WTC11 (cell line): ENCODE data around the gene KDELR3.

Source experiments
- AFF4 ChIP-seq: sonication (generic); formaldehyde crosslinking; IDR thresholded peaks from 2 replicates; pipeline ENCODE4 v1.8.1; 2023; ENCODE audit warnings: mild to moderate bottlenecking, missing genetic modification reagents, borderline replicate concordance
- HMGXB4 ChIP-seq: sonication (generic); formaldehyde crosslinking; IDR thresholded peaks from 2 replicates; pipeline ENCODE4 v1.8.1; 2023; ENCODE audit warnings: mild to moderate bottlenecking, moderate library complexity, missing genetic modification reagents
- MAX ChIP-seq: sonication (generic); formaldehyde crosslinking; IDR thresholded peaks from 2 replicates; pipeline ENCODE4 v1.8.0; 2022; ENCODE audit warnings: mild to moderate bottlenecking, missing genetic modification reagents
- NFYB ChIP-seq: sonication (generic); formaldehyde crosslinking; conservative IDR thresholded peaks from 2 replicates; pipeline ENCODE4 v1.8.0; 2022; ENCODE audit warnings: low read depth, missing genetic modification reagents
- NR1H2 ChIP-seq: sonication (generic); formaldehyde crosslinking; IDR thresholded peaks from 2 replicates; pipeline ENCODE4 v1.9.0; 2021; ENCODE audit warnings: mild to moderate bottlenecking, moderate library complexity, missing genetic modification reagents
- NR2C2 ChIP-seq: sonication (generic); formaldehyde crosslinking; IDR thresholded peaks from 2 replicates; pipeline ENCODE4 v1.8.0; 2022; ENCODE audit warnings: mild to moderate bottlenecking, missing genetic modification reagents
- SP1 ChIP-seq: sonication (generic); formaldehyde crosslinking; conservative IDR thresholded peaks from 2 replicates; pipeline ENCODE4 v1.8.1; 2022; ENCODE audit warnings: missing genetic modification reagents
- ZNF263 ChIP-seq: sonication (generic); formaldehyde crosslinking; IDR thresholded peaks from 2 replicates; pipeline ENCODE4 v1.8.1; 2022; ENCODE audit warnings: low read depth, mild to moderate bottlenecking, moderate library complexity, missing genetic modification reagents
- TF ChIP-seq, protein P1 (sequence below): fragments of 200-600 bp; IDR thresholded peaks from 2 replicates; pipeline ENCODE4 v1.8.0; 2022; ENCODE audit warnings: antibody characterized with exemption
- TF ChIP-seq, protein P2 (sequence below): sonication (generic); formaldehyde crosslinking; IDR thresholded peaks from 2 replicates; pipeline ENCODE4 v1.8.1; 2023; ENCODE audit warnings: mild to moderate bottlenecking, missing genetic modification reagents, moderate library complexity
- TF ChIP-seq, protein P3 (sequence below): sonication (generic); formaldehyde crosslinking; IDR thresholded peaks from 2 replicates; pipeline ENCODE4 v1.8.1; 2023; ENCODE audit warnings: mild to moderate bottlenecking, missing genetic modification reagents
- TF ChIP-seq, protein P4 (sequence below): fragments of 250-450 bp; sonication (Bioruptor Pico); conservative IDR thresholded peaks from 2 replicates; pipeline ENCODE4 v1.9.0; 2021; ENCODE audit warnings: mild to moderate bottlenecking
- TF ChIP-seq, protein P5 (sequence below): sonication (generic); formaldehyde crosslinking; IDR thresholded peaks from 2 replicates; pipeline ENCODE4 v1.8.1; 2022; ENCODE audit warnings: mild to moderate bottlenecking, missing genetic modification reagents, moderate library complexity, borderline replicate concordance

DNA sequence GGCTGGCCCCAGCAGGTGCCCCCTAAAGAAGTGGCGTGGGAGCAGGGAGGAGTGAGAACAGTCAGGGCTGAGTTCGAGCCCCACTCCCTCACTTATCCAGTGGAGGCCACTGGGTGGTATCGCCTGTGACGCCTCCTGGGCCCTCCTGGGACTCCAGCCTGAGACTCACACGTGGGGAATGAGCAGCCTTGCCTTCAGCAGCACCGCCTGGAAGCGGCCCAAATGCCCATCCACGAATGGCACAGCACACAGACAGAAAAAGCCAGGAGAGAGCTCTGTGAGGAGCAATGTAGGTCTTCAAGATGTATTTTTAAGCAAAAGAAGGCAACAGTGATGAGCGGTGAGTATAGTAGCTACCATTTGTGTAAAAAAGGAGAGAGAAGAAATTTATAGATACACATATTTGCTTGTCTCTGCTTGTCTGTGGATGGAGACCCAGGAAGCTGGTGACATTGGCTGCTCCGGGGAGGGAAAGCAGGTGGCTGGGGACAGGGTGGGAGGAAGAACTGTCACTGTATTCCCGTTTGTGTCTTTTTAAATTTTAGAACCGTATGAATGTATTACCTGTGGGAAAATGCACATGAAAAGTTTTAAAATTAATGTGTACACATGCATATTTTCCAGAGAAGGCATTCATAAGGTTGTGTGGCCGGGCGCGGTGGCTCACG is 26.1 kb upstream of the KDELR3 start:
- TF ChIP-seq, protein P1, sequence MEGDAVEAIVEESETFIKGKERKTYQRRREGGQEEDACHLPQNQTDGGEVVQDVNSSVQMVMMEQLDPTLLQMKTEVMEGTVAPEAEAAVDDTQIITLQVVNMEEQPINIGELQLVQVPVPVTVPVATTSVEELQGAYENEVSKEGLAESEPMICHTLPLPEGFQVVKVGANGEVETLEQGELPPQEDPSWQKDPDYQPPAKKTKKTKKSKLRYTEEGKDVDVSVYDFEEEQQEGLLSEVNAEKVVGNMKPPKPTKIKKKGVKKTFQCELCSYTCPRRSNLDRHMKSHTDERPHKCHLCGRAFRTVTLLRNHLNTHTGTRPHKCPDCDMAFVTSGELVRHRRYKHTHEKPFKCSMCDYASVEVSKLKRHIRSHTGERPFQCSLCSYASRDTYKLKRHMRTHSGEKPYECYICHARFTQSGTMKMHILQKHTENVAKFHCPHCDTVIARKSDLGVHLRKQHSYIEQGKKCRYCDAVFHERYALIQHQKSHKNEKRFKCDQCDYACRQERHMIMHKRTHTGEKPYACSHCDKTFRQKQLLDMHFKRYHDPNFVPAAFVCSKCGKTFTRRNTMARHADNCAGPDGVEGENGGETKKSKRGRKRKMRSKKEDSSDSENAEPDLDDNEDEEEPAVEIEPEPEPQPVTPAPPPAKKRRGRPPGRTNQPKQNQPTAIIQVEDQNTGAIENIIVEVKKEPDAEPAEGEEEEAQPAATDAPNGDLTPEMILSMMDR: no peak
- TF ChIP-seq AFF4 (no peak), NR1H2 (CRISPR knock-in tag) (no peak), ZNF263 (no peak), MAX (no peak), NR2C2 (no peak), NFYB (no peak), HMGXB4 (CRISPR knock-in tag) (no peak), SP1 (CRISPR knock-in tag) (no peak)
- TF ChIP-seq, protein P2, sequence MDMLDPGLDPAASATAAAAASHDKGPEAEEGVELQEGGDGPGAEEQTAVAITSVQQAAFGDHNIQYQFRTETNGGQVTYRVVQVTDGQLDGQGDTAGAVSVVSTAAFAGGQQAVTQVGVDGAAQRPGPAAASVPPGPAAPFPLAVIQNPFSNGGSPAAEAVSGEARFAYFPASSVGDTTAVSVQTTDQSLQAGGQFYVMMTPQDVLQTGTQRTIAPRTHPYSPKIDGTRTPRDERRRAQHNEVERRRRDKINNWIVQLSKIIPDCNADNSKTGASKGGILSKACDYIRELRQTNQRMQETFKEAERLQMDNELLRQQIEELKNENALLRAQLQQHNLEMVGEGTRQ (CRISPR knock-in tag): no peak
- TF ChIP-seq, protein P3, sequence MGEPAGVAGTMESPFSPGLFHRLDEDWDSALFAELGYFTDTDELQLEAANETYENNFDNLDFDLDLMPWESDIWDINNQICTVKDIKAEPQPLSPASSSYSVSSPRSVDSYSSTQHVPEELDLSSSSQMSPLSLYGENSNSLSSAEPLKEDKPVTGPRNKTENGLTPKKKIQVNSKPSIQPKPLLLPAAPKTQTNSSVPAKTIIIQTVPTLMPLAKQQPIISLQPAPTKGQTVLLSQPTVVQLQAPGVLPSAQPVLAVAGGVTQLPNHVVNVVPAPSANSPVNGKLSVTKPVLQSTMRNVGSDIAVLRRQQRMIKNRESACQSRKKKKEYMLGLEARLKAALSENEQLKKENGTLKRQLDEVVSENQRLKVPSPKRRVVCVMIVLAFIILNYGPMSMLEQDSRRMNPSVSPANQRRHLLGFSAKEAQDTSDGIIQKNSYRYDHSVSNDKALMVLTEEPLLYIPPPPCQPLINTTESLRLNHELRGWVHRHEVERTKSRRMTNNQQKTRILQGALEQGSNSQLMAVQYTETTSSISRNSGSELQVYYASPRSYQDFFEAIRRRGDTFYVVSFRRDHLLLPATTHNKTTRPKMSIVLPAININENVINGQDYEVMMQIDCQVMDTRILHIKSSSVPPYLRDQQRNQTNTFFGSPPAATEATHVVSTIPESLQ (CRISPR knock-in tag): no peak
- TF ChIP-seq, protein P4, sequence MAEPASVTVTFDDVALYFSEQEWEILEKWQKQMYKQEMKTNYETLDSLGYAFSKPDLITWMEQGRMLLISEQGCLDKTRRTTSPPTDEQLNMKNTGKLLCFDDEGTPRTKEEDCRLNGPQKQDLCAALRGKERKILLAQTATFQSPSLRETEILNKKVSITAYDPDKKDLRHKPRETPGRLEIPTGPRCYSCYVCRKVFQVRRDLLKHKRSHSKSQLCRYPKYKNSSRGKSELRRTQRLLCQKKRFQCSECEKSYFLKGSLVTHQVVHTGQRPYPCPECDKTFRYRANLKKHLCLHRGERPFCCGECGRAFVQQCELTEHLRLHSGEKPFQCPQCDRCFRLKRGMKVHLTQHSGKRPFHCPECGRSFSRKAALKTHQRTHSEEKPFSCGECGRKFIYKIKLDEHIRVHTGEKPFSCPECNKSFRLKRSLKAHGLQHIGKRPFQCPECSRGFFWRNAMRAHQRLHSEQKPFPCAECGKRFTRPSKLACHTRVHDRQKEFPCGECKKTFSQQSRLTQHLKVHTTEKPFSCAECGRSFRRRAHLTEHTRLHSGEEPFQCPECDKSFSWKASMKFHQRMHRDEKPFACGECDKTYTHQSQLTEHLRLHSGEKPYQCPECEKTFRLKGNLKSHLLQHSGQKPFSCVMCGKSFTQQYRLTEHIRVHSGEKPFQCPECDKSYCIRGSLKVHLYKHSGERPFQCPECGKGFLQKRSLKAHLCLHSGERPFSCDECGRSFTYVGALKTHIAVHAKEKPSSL (CRISPR knock-in tag): no peak
- TF ChIP-seq, protein P5, sequence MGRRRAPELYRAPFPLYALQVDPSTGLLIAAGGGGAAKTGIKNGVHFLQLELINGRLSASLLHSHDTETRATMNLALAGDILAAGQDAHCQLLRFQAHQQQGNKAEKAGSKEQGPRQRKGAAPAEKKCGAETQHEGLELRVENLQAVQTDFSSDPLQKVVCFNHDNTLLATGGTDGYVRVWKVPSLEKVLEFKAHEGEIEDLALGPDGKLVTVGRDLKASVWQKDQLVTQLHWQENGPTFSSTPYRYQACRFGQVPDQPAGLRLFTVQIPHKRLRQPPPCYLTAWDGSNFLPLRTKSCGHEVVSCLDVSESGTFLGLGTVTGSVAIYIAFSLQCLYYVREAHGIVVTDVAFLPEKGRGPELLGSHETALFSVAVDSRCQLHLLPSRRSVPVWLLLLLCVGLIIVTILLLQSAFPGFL (CRISPR knock-in tag): no peak
